AG09309 (cell line): ENCODE measurements around the gene MAP3K2.

Experiments
- DNase-seq: peaks from one replicate; pipeline ENCODE4 v3.0.0-alpha.2; 2010; ENCODE audit warnings: low read depth
- H3K4me3 ChIP-seq: 2 replicates; pipeline ENCODE4 v1.5.1; 2011; ENCODE audit warnings: mild to moderate bottlenecking, low read depth, low read length, moderate library complexity; ENCODE audit not compliant: control insufficient read depth
- TF ChIP-seq, protein P1 (sequence below): IDR thresholded peaks from 2 replicates; pipeline ENCODE4 v1.5.1; 2011; ENCODE audit warnings: mild to moderate bottlenecking, low read depth, low read length, inconsistent platforms; ENCODE audit not compliant: insufficient read depth, control insufficient read depth; ENCODE audit errors: missing control alignments

Gene MAP3K2

DNA sequence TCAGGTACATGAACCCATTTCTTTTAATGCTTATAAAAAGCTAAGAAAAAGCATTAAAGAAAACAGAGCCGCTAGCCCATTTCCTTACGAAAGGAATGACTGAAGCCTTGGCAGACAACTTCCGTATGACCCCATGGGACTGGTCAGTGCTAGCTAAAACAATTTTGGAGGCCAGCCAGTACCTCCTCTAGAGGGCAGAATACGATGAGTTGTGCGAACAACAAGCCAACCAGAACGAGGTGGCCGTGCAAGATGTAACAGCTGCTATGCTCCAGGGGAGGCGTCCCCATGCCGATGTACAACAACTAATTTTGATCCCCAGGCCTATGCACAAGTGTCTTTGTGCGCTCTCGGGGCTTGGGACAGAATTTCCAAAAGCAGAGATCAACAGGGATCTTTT is 16.7 kb downstream of the MAP3K2 start:
- TF ChIP-seq, protein P1, sequence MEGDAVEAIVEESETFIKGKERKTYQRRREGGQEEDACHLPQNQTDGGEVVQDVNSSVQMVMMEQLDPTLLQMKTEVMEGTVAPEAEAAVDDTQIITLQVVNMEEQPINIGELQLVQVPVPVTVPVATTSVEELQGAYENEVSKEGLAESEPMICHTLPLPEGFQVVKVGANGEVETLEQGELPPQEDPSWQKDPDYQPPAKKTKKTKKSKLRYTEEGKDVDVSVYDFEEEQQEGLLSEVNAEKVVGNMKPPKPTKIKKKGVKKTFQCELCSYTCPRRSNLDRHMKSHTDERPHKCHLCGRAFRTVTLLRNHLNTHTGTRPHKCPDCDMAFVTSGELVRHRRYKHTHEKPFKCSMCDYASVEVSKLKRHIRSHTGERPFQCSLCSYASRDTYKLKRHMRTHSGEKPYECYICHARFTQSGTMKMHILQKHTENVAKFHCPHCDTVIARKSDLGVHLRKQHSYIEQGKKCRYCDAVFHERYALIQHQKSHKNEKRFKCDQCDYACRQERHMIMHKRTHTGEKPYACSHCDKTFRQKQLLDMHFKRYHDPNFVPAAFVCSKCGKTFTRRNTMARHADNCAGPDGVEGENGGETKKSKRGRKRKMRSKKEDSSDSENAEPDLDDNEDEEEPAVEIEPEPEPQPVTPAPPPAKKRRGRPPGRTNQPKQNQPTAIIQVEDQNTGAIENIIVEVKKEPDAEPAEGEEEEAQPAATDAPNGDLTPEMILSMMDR: no peak
- DNase-seq: no peak
- no peak overlapping the region for H3K4me3 ChIP-seq

DNA sequence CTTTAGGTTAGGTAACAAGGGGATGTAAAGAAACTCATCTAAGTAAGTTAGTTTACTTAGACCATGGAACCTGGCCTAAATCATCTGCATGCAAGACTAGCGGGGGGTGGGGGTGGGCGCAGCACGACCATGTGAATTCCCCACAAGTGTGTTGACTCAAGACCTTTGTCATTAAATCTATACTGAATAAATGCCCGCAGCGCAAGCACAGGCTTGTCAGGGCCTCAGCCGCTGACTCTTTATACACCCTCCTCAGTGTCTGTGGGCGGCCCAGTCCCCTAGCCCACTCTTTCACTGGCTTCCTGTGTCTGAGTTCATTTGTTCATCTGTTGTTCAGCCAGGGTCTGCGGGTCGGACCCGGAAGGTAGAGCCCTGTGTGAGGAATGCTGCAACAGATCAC is 17.8 kb downstream of the MAP3K2 start:
- TF ChIP-seq, protein P1: no peak
- no peak for DNase-seq
- H3K4me3 ChIP-seq: no peak overlapping the region

DNA sequence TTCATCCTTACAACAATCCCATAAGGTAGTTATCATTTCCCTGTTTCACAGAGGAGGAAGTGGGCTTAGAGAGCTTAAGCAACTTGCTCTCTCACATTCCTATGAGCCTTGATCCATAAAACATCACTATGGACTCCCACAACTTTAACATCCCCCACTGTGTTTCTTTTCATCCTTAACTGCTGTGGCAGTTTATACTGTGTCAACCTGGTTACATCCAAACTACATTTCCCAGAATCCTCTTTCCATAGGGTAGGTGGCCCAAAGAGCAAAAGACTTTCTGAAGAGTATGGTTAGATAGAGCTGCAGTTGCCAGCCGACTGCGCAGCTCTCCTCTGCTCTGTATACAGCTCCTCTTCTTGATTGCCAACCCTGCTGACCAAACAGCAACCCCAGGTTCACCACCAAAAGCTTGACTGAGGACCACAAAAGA is 22.5 kb downstream of the MAP3K2 start:
- no peak overlapping the region for H3K4me3 ChIP-seq
- TF ChIP-seq, protein P1: no peak
- DNase-seq: no peak

DNA sequence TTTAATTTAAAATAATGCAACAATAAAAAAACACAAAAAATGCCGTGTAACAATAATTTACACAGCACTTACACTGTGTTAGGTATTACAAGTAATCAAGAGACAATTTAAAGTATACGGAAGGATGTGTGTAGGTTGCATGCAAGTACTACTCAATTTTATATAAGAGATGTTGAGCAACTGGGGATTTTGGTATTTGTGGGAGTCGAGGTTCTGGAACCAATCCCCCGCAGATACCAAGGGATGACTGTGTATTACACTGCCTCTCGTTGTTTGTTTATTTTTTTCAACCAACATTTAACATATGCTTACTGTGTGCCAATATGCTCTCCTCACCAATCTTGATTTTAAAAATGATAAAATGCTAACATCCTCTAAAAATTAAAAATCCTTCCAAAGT is 24.8 kb downstream of the MAP3K2 start:
- TF ChIP-seq, protein P1: no peak
- H3K4me3 ChIP-seq: no peak overlapping the region
- DNase-seq: peak; percentile 47

DNA sequence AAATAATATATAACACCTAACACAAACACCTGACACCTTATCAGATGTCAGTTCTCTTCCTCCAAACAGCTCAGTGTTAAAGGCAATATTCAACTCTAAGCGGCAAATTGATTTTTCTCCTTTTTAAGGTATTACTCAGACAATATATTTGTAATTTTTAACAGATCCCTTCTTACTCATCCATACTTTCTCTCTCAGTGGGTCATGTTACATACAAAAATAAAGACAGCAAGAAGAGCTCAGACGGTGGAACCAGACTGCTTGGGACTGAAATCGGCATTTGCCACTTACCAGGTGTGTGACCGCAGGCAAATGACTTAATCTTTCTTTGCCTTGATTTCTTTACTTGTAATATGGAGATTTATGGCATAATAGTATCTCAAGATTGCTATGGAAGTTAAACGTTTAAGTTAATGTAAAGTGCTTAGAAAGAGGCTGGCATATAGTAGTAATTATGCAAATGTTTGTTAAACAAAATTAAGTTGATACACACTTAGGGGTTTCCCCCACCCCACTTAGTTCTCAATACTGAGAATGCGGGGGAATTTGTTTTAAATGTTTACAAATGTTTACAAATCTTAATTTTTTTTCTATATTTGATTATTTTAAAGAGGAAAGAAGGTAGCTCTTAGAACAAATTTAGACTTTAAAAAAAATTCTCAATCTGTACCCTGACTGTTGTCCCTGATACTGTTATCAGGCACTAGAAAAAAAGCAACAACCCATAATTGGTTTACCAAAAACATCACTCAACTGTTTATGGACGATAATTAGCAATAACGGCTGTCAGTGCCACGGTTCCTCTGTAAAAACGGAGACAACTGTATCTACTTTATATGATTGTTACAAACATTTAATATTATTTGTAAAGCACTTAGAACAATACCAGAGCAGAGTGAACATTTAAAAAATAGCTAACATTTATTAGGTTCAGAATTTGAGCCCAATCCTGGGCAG is 25.6 kb downstream of the MAP3K2 start:
- no peak for DNase-seq
- TF ChIP-seq, protein P1: no peak
- H3K4me3 ChIP-seq: no peak overlapping the region

DNA sequence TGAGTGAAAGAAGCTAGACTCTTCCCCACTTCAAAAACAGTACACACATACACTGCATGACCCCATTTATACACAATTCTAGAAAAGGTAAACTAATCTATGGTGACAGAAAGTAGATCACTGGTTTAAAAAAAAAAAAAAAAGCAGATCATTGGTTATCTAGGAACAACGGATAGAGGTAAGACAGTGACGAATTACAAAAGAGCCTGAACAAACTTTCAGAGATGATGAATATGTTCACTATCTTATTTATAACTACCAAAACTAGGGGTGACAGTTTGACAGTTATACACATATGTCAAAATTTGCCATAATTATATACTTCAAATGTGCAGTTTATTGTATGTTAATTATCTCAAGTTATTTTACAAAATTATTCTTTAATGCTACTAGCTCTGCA is 27.5 kb downstream of the MAP3K2 start:
- DNase-seq: no peak
- TF ChIP-seq, protein P1: no peak
- H3K4me3 ChIP-seq: no peak overlapping the region
